NCI-H1436 treated with DMSO at 0.1 percent for 48 hours (cell line): ENCODE results near the gene ARHGEF6.

Experiments used
- DNase-seq: peaks from one replicate; lab custom pipeline; 2025; lab: John Stamatoyannopoulos, UW

The ARHGEF6 gene

DNA sequence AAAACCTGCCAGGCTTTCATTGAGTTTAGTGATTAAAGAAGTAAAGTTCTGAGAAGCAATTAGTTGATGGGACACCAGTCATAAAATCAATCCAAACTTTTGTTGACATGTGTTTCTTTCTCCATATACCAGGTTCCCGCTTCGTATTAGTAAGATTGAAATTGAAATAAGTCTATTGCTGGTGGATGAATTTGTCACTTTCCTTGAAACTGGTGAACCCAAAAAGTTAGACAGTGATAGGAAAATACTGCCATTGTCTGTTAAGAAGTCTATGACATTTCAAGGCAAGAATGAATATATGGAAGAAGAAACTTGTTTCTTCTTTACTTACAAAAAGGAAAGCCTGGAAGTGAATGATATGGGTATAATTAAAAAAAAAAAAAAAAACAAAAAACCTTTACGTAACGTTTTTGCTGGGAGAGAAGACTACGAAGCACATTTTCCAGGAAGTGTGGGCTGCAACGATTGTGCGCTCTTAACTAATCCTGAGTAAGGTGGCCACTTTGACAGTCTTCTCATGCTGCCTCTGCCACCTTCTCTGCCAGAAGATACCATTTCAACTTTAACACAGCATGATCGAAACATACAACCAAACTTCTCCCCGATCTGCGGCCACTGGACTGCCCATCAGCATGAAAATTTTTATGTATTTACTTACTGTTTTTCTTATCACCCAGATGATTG is 132.9 kb downstream of the ARHGEF6 start, which contains the start of gene CD40LG:
TSS of gene CD40LG (plus strand) at position 482 of the 684 bp plus-strand sequence. CDS start at position 573, 91 bp downstream.
- DNase-seq = no peak

DNA sequence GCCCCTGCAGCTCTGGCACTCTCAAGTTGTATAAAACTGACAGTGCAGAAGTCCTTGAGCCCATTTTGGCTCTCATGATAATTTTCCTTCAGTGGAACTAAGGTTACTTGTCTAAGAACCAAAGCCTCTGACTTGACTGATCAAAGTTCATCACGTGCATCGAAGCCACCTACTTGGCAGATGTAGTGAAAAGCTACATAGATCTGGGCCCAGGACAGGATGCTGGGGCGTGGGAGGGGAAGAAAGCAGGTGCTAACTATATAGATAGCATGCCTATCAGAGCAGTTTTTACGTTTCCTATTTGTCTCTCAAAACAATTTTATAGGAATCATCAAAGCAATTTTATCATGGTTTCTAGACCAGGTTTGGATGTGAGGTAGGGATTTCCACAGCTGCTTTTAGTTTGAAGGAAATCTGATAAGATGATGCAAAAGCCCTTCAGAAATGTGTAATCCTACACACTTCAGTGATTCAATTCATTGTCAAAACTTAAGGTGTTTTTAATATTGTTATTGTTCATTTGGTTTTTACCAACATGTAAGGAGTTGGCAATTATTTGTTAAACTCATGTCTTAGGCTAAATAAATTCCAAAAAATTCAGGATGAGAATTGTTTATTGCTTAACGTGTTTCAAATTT is 134.0 kb downstream of the ARHGEF6 start:
- DNase-seq = no peak

DNA sequence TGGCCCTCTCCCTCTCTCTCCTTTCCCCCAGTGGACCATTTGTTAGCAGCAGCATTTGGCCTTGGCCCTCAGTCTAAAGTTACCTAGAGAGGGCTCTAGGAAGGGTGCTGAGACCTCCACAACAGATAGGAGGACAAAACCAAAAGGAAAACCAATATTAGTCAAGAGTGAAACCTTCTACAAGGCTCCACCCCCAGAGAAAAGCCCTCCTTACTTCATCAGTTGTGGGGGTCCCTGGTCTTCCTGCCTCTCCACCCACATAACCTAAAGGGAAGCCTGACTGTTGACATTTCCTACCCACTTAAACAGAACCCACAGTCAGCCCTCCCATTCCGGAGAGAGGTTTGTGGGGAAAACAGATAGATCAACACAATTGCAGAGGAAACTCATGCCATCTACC is 137.5 kb downstream of the ARHGEF6 start:
- no peak for DNase-seq

DNA sequence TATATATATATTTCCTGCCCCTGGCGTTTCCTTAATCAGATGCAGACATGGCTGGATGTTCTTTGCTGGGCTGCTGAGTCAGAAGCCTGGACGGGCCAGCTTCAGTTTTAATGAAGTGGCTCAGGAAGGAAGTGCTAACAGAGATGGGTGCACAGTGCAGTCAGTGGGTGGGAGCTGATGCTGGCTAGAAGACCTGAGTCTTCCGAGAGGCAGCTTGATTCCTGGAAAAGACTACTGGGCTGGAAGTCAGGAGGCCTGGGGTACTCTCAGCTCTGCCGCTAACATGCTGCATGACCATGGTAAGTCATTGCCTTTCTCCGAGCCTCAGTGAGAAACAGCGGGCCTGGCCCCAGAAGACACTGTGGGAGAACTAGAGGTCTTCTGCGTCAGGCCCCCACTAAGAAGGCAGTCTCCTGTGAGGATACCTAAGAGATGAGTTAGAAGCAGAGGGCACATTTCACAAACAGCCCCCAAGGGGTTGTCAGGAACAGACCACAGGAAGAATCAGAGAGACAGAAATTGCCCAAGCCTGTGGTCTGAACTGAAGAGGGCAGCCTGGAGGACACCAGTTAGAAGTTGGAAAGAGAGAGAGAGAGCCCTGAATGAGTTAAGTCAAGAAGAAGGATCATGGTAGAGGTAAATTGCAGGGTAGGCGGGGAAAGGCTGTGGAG is 141.1 kb downstream of the ARHGEF6 start:
- no peak for DNase-seq

DNA sequence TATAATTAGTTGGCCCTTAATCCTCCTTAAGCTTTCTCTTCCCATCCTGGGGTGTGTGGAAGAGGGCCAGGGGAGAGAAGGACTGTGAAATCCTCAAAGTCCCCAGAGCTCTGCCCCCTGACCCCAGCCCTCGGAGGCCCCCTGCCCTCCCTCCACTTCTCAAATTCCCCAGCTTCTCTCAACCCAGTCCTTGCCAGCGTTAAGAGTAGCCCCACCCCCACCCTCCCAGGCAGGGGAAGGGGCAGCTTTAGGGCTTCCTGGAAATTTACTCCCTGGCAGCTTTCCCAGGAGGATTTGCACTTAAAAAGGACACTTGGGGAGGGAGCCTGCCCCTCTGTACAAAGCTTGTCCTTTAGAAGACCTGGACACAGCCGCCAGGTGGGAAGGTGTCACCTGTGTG is 144.6 kb downstream of the ARHGEF6 start:
- DNase-seq = no peak

DNA sequence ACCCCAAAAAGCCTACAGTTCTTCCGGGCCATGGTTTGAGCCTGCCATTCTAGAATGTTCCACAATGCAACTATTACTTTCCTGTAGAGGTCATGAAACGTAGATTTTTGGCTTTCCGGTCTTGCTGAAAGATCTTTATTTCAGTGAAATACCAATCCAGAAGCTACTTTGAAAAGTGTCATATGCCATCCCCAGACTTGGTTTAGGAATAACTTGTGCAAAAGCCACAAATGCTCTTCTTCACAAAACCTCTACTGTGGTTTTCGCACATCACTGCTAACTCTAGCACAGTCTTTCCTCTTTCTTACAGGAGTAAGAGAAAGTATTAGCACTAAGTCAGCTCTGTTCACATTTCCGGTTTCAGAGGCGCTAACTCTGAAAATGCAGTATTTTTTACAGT is 145.5 kb downstream of the ARHGEF6 start:
- no peak for DNase-seq

DNA sequence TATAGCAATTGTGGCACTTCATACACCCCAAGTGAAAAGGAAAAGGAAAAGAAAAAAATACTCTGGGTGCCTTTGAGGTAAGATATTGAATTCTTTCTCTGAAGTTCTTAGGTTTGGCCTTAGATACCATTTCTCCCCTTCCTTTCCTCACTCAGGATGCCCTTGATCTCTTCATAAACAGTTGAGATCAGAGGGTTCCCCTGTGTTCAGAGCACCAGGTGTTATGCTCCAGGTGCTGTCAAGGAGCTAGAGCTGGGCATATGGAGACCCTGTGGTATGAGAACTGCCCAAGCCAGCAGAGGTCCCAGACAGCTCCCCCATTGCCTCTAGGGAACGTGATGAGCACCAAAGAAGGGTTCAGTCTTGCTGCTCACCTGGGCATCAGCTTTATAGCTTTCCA is 149.9 kb downstream of the ARHGEF6 start:
- DNase-seq = no peak

DNA sequence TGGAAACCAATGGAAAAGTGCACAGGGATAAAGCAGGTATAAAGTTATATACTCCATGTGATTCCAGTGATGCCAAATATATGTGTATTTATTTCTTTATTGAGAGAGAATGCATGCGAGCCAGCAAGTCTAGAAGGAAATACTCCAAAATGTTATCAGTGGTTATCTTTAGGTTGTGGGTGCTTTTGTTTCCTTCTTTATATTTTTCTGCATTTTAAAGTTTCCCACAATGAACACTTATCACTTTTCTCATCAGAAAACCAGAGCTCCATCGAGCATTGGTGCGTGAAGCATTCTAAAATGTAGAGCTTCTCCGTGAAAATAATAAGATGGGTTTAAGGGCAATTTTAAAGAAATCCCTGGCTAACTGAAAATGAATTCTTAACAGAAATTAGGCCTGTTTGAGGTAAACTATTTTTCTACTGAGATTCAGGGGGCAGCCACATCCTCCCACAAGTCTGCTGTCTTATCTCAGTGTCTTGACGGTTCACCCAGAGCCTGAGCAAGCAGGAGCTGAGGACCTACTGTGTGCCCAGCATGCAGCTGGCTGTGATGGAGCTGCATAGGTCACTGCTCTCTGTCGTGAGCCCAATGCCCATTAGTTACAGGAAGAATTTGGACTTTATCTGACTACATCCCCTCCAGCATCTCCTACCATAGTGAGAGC is 151.5 kb downstream of the ARHGEF6 start:
- DNase-seq = no peak

DNA sequence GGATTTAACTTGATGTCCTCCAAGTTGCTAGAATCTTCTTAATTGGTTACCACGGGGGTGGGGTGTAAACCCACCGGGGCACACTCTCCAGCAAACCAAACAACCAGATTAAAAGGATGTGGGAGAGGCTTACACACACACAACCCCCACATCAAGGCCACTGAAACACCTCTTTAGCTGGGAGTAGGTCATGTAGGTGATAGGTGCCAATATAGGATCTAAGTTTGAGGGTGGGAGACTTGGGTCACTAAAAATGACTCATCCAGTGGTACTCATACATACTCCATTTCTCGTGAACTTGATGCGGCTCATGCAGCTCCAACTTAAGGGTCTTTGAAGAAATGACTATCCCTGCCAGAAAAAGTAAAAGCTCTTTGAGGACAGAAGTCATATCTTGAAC is 153.3 kb downstream of the ARHGEF6 start:
- DNase-seq = no peak

DNA sequence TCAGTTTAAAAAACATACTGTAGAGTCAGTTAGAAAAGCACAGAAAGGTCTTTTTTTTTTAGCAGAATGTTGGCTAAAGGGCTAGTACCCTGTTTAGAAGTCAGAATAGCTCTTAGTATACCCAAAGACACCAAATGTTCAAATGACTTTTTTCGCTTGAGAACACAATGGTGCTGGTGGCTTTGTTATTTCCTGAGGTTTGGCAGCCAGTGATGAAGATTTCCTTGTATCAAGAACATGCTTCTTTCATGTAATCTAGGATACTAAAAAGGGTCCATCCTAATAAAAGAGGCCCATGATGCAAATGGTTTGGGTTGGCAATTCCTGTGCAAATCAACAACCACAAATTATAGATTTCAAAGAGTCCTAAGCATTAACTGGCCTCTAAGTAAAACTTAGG is 153.8 kb downstream of the ARHGEF6 start:
- no peak for DNase-seq

DNA sequence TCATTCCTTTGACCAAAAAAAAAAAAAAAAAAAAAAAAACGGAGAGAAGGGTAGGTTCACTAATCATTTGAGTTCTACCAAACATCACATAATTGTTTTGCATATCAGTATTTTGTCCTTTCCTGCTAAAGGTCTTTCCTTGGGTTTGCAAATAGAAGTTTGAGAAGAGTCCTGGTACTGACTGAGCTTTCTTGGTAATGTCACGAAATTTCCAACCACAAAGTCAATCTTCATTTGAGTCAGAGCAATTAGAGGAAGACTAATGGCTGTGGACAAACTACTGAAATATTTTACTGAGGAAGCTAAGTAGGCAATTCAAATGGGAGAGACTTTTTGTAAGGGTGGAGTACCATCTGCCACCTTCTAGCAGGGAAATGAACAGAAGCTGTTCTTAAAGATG is 154.5 kb downstream of the ARHGEF6 start:
- DNase-seq = no peak

DNA sequence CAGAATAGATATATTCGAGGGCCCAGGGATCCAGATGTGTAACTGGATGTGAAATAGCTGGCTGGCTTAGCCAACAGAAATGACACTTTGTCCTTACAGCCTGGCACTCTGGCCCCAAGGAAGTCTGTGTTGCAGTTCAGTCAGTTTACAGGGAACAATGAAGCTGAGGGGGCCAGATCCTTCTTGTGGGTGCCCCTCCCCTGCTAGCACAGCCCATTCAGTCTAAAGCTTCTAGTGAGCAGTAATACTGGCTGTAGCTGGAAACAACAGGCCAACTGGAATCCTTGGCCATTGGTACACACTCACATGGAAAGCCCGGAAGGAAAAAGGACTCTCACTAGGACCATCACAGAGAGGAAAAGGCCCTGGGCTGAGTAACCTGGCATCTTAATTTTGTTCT is 155.5 kb downstream of the ARHGEF6 start:
- DNase-seq = no peak

DNA sequence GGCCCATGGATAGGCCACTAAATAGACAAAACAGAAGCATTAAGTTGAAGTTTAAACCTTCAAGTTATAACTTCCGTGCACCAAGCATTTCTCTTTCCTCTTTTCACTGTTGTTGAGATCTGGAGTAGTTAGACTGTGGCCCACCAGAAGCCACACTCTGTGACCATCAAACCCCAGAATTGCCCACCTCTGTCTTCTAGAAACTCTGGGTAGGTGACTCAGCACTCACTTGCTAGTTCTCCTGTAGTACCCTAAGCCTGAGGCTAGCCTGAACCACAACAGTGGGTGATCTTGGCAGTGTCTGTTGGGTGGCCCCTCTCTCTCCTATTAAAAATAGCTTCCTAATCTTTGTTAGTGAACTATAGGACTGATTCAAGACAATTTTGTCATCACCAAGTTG is 157.3 kb downstream of the ARHGEF6 start:
- no peak for DNase-seq

DNA sequence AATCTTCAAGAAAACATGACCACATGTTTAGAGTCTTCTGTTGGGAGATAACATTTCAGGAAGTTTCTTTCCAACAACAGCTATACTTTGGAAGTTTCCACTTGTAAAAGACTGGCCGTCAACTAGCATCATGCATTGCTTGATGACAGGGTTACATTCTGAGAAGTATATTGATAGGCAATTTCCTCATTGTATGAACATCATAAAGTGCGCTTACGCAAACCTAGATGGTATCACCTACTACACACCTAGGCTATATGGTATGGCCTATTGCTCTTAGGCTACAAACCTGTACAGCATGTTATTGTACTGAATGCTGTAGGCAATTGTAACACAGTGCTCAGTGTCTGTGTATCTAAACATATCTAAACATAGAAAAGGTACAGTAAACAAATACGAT is 158.2 kb downstream of the ARHGEF6 start:
- no peak for DNase-seq

DNA sequence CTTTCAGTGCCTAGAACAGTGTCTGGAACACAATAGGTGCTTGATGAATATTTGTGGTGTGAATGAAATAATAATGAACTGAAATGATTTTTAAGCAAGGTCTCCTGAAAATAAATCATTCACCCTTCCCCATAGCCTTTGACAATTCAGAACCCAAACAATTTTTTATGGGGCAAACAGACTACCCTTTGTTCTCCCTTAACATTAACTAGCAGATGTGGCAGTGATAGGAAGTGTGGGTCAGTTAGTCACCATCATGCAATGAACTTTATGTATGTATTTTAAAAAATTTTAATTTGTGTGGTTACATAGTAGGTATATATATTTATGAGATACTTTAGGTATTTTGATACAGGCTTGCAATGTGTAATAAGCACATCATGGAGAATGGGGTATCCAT is 160.0 kb downstream of the ARHGEF6 start:
- DNase-seq = no peak

DNA sequence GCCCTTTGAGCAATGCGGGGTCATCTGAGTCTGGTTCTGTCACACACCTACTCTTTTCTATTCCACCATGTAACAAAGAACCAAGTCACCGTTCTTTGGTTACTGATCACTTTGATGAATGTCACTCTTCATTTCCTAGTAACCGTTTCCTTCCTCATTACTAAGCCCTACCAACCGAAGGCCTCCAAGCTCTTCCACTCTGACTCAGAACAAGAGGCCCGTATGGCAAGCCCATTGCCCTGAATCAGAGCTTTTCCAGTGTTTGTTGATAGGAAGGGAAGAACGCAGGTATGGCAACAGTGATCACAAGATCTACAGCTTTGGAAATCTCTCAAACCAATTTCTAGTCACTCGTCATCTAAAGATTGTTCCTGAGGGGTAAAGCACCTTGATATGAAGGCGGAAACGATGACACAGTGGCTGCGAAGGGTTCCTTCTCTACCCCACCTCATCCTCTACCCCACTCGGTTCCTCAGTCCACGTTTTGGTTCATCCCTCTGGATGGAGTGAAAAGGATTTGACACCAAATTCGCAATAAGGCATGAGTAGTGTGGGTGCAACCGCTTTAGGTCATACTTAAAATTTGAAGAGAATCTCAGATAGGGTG is 160.7 kb downstream of the ARHGEF6 start:
- DNase-seq = no peak

DNA sequence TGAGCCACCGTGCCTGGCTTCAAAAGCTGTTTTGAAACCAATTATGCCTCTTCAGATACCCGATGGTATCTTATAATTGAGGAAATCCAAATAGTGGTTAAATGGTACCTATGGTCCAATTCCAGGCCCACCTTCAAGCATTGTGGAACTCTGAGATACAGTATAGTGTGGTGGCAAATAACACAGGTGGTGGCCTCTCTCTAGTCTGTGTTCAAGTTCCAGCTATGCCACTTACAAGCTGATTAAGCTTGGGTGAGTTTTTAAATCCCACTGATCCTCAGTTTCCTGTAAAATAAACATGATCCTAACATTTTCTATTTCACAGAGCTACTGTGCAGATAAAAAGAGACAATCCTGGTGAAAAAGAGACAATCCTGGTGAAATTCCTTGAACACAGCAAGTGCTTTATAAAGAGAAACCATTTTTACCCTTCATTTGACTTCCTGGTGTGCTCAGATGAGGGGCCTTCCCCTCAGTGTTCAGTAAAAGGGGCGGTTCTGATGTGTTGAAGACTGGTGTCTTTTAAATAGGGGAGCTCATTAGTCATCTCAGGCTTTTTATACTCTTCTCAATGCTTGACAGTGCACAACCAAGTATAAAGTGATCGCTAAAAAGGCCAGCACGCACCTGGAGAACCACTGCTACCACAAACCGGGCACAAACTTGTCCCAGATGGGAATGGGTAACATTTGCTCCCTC is 163.6 kb downstream of the ARHGEF6 start:
- DNase-seq = no peak
